ENCODE measurements around the gene ZNF416. TPM values are rescaled to one million over a fixed set of nuclear protein-coding genes. Genes with fewer than 3 reads are reported as not detected.

ZNF416 gene
- total and polyA plus RNA-seq, 10 donors: 2.1 to 9.3 (median 5.1) TPM

GRCh38 chr19:57527136-57527881 is 51.4 kb downstream of the ZNF416 start, which contains the start of gene ZNF549:
TSS of gene ZNF549 (plus strand) at chr19:57527356. CDS start at chr19:57527574, 218 bp downstream.
- TF ChIP-seq POLR2AphosphoS5 (IDR thresholded peaks at IDR 0.05): peak; percentile 86 to 91 (median 88)
- TF ChIP-seq POLR2A (IDR thresholded peaks at IDR 0.05): no peak
- TF ChIP-seq, protein P1, sequence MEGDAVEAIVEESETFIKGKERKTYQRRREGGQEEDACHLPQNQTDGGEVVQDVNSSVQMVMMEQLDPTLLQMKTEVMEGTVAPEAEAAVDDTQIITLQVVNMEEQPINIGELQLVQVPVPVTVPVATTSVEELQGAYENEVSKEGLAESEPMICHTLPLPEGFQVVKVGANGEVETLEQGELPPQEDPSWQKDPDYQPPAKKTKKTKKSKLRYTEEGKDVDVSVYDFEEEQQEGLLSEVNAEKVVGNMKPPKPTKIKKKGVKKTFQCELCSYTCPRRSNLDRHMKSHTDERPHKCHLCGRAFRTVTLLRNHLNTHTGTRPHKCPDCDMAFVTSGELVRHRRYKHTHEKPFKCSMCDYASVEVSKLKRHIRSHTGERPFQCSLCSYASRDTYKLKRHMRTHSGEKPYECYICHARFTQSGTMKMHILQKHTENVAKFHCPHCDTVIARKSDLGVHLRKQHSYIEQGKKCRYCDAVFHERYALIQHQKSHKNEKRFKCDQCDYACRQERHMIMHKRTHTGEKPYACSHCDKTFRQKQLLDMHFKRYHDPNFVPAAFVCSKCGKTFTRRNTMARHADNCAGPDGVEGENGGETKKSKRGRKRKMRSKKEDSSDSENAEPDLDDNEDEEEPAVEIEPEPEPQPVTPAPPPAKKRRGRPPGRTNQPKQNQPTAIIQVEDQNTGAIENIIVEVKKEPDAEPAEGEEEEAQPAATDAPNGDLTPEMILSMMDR (IDR thresholded peaks at IDR 0.05 in 8 of 11, conservative IDR thresholded peaks at IDR 0.05 in 3 of 11): peak in 2 of 11 experiments; percentile 17 to 35
- H3K27me3 ChIP-seq (replicated peaks in 1 of 7): no peaks in the 10 kb centered on the region
- intact Hi-C loops (cut with DNase I; ENCODE audit: low total_unique reads): no loop called here
- peaks cover 6 to 26% (median 20%) of the 10 kb centered on the region in 6 donors for H3K4me1 ChIP-seq
- DNase-seq: peak; percentile 95
- peaks cover 8 to 26% (median 18%) of the 10 kb centered on the region in 6 donors for H3K36me3 ChIP-seq
- peak within 1 kb of the TSS; percentile 63 to 89 (median 80) for H3K4me3 ChIP-seq
- 1 to 5% (median 1%) methylated on average over 32 to 64 of the region's 64 CpGs for WGBS, 5 donors
- peak within 1 kb of the TSS; percentile 69 to 91 (median 86) for H3K27ac ChIP-seq
- H3K9me3 ChIP-seq: peaks cover 2 to 73% (median 39%) of the 10 kb centered on the region in 8 donors

Other genes with a start within 250 kb of the ZNF416 start
- 10 to 100 TPM in 6 of 7 donors, 1 to 10 TPM in 1; 9.8 to 16.7 (median 13.3) TPM for gene ZNF304, start 227.6 kb downstream of the ZNF416 start, total RNA-seq
- gene ZNF304, start 227.6 kb downstream of the ZNF416 start, polyA plus RNA-seq: 1 to 10 TPM; 2.9 to 3.9 (median 3.6) TPM
- 10 to 100 TPM in 4 of 7 donors, 1 to 10 TPM in 3; 7.7 to 36.6 (median 18.0) TPM for gene TRAPPC2B, start 215.4 kb downstream of the ZNF416 start, total RNA-seq
- 10 to 100 TPM; 20.2 to 24.0 (median 23.6) TPM for gene TRAPPC2B, start 215.4 kb downstream of the ZNF416 start, polyA plus RNA-seq
- gene ZNF547, start 215.4 kb downstream of the ZNF416 start, total RNA-seq: 1 to 10 TPM; 3.3 to 8.8 (median 5.4) TPM
- gene ZNF547, start 215.4 kb downstream of the ZNF416 start, polyA plus RNA-seq: 1 to 10 TPM; 2.3 to 3.5 (median 3.5) TPM
- 10 to 100 TPM; 21.2 to 48.2 (median 34.6) TPM for gene ZNF548, start 189.1 kb downstream of the ZNF416 start, total RNA-seq
- gene ZNF548, start 189.1 kb downstream of the ZNF416 start, polyA plus RNA-seq: 10 to 100 TPM; 12.4 to 14.2 (median 12.5) TPM
- gene ZNF17, start 167.8 kb downstream of the ZNF416 start, total RNA-seq: 10 to 100 TPM; 13.4 to 23.0 (median 18.8) TPM
- 1 to 10 TPM; 1.8 to 3.5 (median 2.6) TPM for gene ZNF17, start 167.8 kb downstream of the ZNF416 start, polyA plus RNA-seq
- gene ZNF749, start 143.6 kb downstream of the ZNF416 start, total RNA-seq: 10 to 100 TPM in 4 of 7 donors, 1 to 10 TPM in 3; 7.3 to 15.4 (median 10.8) TPM
- 1 to 10 TPM; 2.7 to 9.4 (median 5.4) TPM for gene ZNF749, start 143.6 kb downstream of the ZNF416 start, polyA plus RNA-seq
- gene VN1R1, start 121.8 kb downstream of the ZNF416 start, total RNA-seq: 1 to 10 TPM in 5 of 7 donors, under 1 TPM in 2; 0.82 to 2.0 (median 1.4) TPM
- under 1 TPM; 0.26 to 0.30 (median 0.30) TPM for gene VN1R1, start 121.8 kb downstream of the ZNF416 start, polyA plus RNA-seq
- gene ZNF772, start 101.3 kb downstream of the ZNF416 start, total RNA-seq: 10 to 100 TPM; 10.9 to 33.7 (median 19.9) TPM
- 1 to 10 TPM; 1.4 to 3.3 (median 2.7) TPM for gene ZNF772, start 101.3 kb downstream of the ZNF416 start, polyA plus RNA-seq
- gene ZNF419, start 91.2 kb downstream of the ZNF416 start, total RNA-seq: 10 to 100 TPM in 6 of 7 donors, 1 to 10 TPM in 1; 8.8 to 20.4 (median 15.6) TPM
- 1 to 10 TPM; 5.9 to 8.7 (median 8.3) TPM for gene ZNF419, start 91.2 kb downstream of the ZNF416 start, polyA plus RNA-seq
- 10 to 100 TPM; 10.5 to 25.2 (median 17.5) TPM for gene ZNF773, start 79.0 kb downstream of the ZNF416 start, total RNA-seq
- 1 to 10 TPM; 3.0 to 5.7 (median 3.9) TPM for gene ZNF773, start 79.0 kb downstream of the ZNF416 start, polyA plus RNA-seq
- 10 to 100 TPM in 4 of 7 donors, 1 to 10 TPM in 3; 8.5 to 13.0 (median 10.8) TPM for gene ZNF549, start 51.6 kb downstream of the ZNF416 start, total RNA-seq
- gene ZNF549, start 51.6 kb downstream of the ZNF416 start, polyA plus RNA-seq: 1 to 10 TPM; 2.6 to 3.9 (median 2.8) TPM
- gene ZNF550, start 19.0 kb downstream of the ZNF416 start, total RNA-seq: 10 to 100 TPM; 10.5 to 39.5 (median 13.3) TPM
- 1 to 10 TPM; 5.4 to 6.4 (median 5.4) TPM for gene ZNF550, start 19.0 kb downstream of the ZNF416 start, polyA plus RNA-seq
- 10 to 100 TPM in 3 of 7 donors, 1 to 10 TPM in 4; 5.1 to 12.0 (median 8.6) TPM for gene ZIK1, start 5.2 kb upstream of the ZNF416 start, total RNA-seq
- 1 to 10 TPM; 3.4 to 4.5 (median 3.7) TPM for gene ZIK1, start 5.2 kb upstream of the ZNF416 start, polyA plus RNA-seq
- 1 to 10 TPM; 3.5 to 7.4 (median 4.1) TPM for gene ZNF530, start 21.0 kb upstream of the ZNF416 start, total RNA-seq
- gene ZNF530, start 21.0 kb upstream of the ZNF416 start, polyA plus RNA-seq: 1 to 10 TPM; 2.4 to 3.2 (median 2.9) TPM
- gene ZNF134, start 35.3 kb upstream of the ZNF416 start, total RNA-seq: 10 to 100 TPM; 18.3 to 30.7 (median 23.1) TPM
- gene ZNF134, start 35.3 kb upstream of the ZNF416 start, polyA plus RNA-seq: 1 to 10 TPM; 3.7 to 7.6 (median 5.7) TPM
- 10 to 100 TPM; 18.9 to 28.4 (median 20.8) TPM for gene ZNF211, start 54.3 kb upstream of the ZNF416 start, total RNA-seq
- gene ZNF211, start 54.3 kb upstream of the ZNF416 start, polyA plus RNA-seq: 10 to 100 TPM in 2 of 3 donors, 1 to 10 TPM in 1; 9.5 to 14.2 (median 12.3) TPM
- under 1 TPM in 3 of 7 donors, not detected in 4; 0.29 to 0.58 (median 0.47) TPM for gene ZSCAN4, start 90.0 kb upstream of the ZNF416 start, total RNA-seq
- gene ZSCAN4, start 90.0 kb upstream of the ZNF416 start, polyA plus RNA-seq: not detected
- gene ZNF551, start 103.1 kb upstream of the ZNF416 start, total RNA-seq: 10 to 100 TPM; 10.0 to 14.3 (median 13.4) TPM
- 1 to 10 TPM; 2.0 to 3.8 (median 2.5) TPM for gene ZNF551, start 103.1 kb upstream of the ZNF416 start, polyA plus RNA-seq
- gene ZNF154, start 130.3 kb upstream of the ZNF416 start, total RNA-seq: 10 to 100 TPM in 6 of 7 donors, 1 to 10 TPM in 1; 9.3 to 21.2 (median 15.3) TPM
- gene ZNF154, start 130.3 kb upstream of the ZNF416 start, polyA plus RNA-seq: 1 to 10 TPM; 3.6 to 5.8 (median 4.3) TPM
- gene ZNF671, start 148.7 kb upstream of the ZNF416 start, total RNA-seq: 10 to 100 TPM; 16.1 to 23.3 (median 17.1) TPM
- gene ZNF671, start 148.7 kb upstream of the ZNF416 start, polyA plus RNA-seq: 10 to 100 TPM; 10.4 to 11.7 (median 10.9) TPM
- 10 to 100 TPM; 16.2 to 25.3 (median 20.9) TPM for gene ZNF776, start 167.9 kb upstream of the ZNF416 start, total RNA-seq
- 1 to 10 TPM; 3.5 to 9.5 (median 4.3) TPM for gene ZNF776, start 167.9 kb upstream of the ZNF416 start, polyA plus RNA-seq
- gene ZNF586, start 190.8 kb upstream of the ZNF416 start, total RNA-seq: 10 to 100 TPM; 29.6 to 45.6 (median 35.2) TPM
- gene ZNF586, start 190.8 kb upstream of the ZNF416 start, polyA plus RNA-seq: 1 to 10 TPM; 7.3 to 9.8 (median 9.0) TPM
- 10 to 100 TPM in 4 of 7 donors, 1 to 10 TPM in 3; 8.8 to 20.8 (median 10.5) TPM for gene ZNF552, start 236.0 kb upstream of the ZNF416 start, total RNA-seq
- gene ZNF552, start 236.0 kb upstream of the ZNF416 start, polyA plus RNA-seq: 1 to 10 TPM; 2.9 to 4.2 (median 4.0) TPM